Panc1 (cell line): ENCODE results near the gene HCFC1. TPM values are rescaled to one million over a fixed set of nuclear protein-coding genes. Genes with fewer than 3 reads are reported as not detected.

ENCODE experiments used
- ATAC-seq: fragments of 200-7000 bp; cut with Tn5 transposase; 2 replicates; pipeline ENCODE4 v1.9.1; 2020; ENCODE audit warnings: mild to moderate bottlenecking, moderate library complexity
- BruUV-seq: library from RNA; stranded (reverse); fragments of 400-500 nt; replicated peaks from 2 replicates; lab custom pipeline; 2021; lab: Mats Ljungman, UMichigan
- CTCF ChIA-PET: fragments of 300-600 bp; sonication (Branson Sonifier 250); formaldehyde crosslinking; loops from one replicate; lab custom pipeline; 2022; ENCODE audit warnings: antibody characterized with exemption; lab: Charles Lee
- POLR2A ChIA-PET: fragments of 300-600 bp; sonication (Branson Sonifier 250); formaldehyde crosslinking; loops from one replicate; lab custom pipeline; 2022; ENCODE audit warnings: antibody characterized with exemption; lab: Charles Lee
- DNase-seq: peaks from one replicate; pipeline ENCODE4 v3.0.0-alpha.2; 2010; ENCODE audit warnings: low read depth, low spot score
- H3K27ac ChIP-seq: 2 replicates; pipeline ENCODE4 v1.5.1; 2011; ENCODE audit warnings: mild to moderate bottlenecking, low read length, inconsistent platforms
- H3K27me3 ChIP-seq: fragments of 200-500 bp; sonication (Bioruptor generic); 2 replicates; pipeline ENCODE4 v1.6.0; 2014; ENCODE audit warnings: low read length, inconsistent platforms; ENCODE audit not compliant: control insufficient read depth, insufficient read depth
- H3K36me3 ChIP-seq: fragments of 200-500 bp; sonication (Bioruptor generic); 2 replicates; pipeline ENCODE4 v1.5.1; 2014; ENCODE audit warnings: inconsistent platforms, mild to moderate bottlenecking, low read length, moderate library complexity; ENCODE audit not compliant: control insufficient read depth, insufficient read depth
- H3K4me1 ChIP-seq: 2 replicates; pipeline ENCODE4 v1.5.1; 2011; ENCODE audit warnings: inconsistent platforms, mild to moderate bottlenecking, low read length, moderate library complexity; ENCODE audit not compliant: control insufficient read depth, insufficient read depth
- H3K4me3 ChIP-seq, 2 experiments: 2 replicates each; pipeline ENCODE4 v1.5.1; 2011 to 2012; ENCODE audit warnings: low read depth in 2 of 2, low read length in 2 of 2, mild to moderate bottlenecking in 2 of 2, inconsistent platforms in 1 of 2, moderate library complexity in 1 of 2
- H3K9me3 ChIP-seq: fragments of 200-500 bp; sonication (Bioruptor generic); 2 replicates; pipeline ENCODE4 v1.5.1; 2014; ENCODE audit warnings: low read depth, mild to moderate bottlenecking, inconsistent platforms, low read length, moderate library complexity; ENCODE audit not compliant: control insufficient read depth, insufficient read depth
- POLR2AphosphoS5 ChIP-seq: IDR thresholded peaks from 2 replicates; pipeline ENCODE4 v1.6.1; 2012; ENCODE audit warnings: mild to moderate bottlenecking, low read depth, low read length, moderate library complexity
- REST ChIP-seq, 2 experiments: IDR thresholded peaks; 2 replicates each; pipeline ENCODE4 v1.6.1; 2011 to 2012; ENCODE audit warnings: low read depth in 2 of 2, control low read depth in 1 of 2, low read length in 1 of 2, mild to moderate bottlenecking in 1 of 2, moderate library complexity in 1 of 2; ENCODE audit not compliant: insufficient read depth in 1 of 2
- SIN3A ChIP-seq: IDR thresholded peaks from 2 replicates; pipeline ENCODE4 v1.6.1; 2012; ENCODE audit warnings: low read depth, mild to moderate bottlenecking, low read length, moderate library complexity, borderline replicate concordance; ENCODE audit not compliant: insufficient read depth
- TCF7L2 ChIP-seq: IDR thresholded peaks from 2 replicates; pipeline ENCODE4 v1.6.1; 2011; ENCODE audit warnings: mild to moderate bottlenecking, low read depth, low read length, inconsistent platforms
- in situ Hi-C: cut with HindIII; loops from 2 replicates; pipeline ENCODE4 v1.10.0; 2016; ENCODE audit warnings: low sequenced_read_pairs, low pct_unique_long_range_greater_than_20kb
- intact Hi-C: fragments of 100-400 bp; cut with micrococcal nuclease; formaldehyde crosslinking; loops from one replicate; pipeline ENCODE4 v1.10.0; 2022; ENCODE audit not compliant: unreplicated experiment
- total RNA-seq: library from RNA; stranded (reverse); gene quantifications from one replicate; pipeline ENCODE4 v1.2.1, GENCODE V29; 2021; ENCODE audit not compliant: unreplicated experiment

The HCFC1 gene
- total RNA-seq, 1 experiment from 2014 or later: 113 TPM

GRCh38 chrX:153927922-153928760 lies 43.5 kb downstream of the HCFC1 start:
- Histone ChIP-seq H3K4me1 (peaks cover 50% of the 10 kb centered on the region), H3K36me3 (peaks cover 7% of the 10 kb centered on the region), H3K27me3 (no peaks in the 10 kb centered on the region), H3K27ac (peak overlapping the region; percentile 99), H3K9me3 (no peaks in the 10 kb centered on the region), H3K4me3 (peak overlapping the region; percentile 79 to 95)
- DNase-seq: peak; percentile 91
- in situ Hi-C loops (no loop called here), intact Hi-C loops (loop anchor here (10.0 kb wide), 1 partner anchor 163 kb away; the partner anchor contains the start of gene PLXNB3)
- TF ChIP-seq SIN3A: peak; percentile 93; the same call in 1 of the 2 replicates
- peak; percentile 93 for TF ChIP-seq POLR2AphosphoS5
- TF ChIP-seq REST (IDR thresholded peaks at IDR 0.05; ENCODE audit: insufficient read depth in 1 of 2, low read depth in 2 of 2, low read length in 1 of 2): no peak
- POLR2A ChIA-PET: interaction anchor here (0.6 to 1.6 kb wide), 2 partner anchors 8 to 20 kb away, joined by 3 to 5 read pairs; no protein-coding TSS in a partner anchor
- peak; percentile 86 for ATAC-seq
- CTCF ChIA-PET: interaction anchor here (0.6 to 0.9 kb wide), 2 partner anchors 19 to 292 kb away, joined by 5 to 9 read pairs; no protein-coding TSS in a partner anchor
- no TSS peak for BruUV-seq

DNA sequence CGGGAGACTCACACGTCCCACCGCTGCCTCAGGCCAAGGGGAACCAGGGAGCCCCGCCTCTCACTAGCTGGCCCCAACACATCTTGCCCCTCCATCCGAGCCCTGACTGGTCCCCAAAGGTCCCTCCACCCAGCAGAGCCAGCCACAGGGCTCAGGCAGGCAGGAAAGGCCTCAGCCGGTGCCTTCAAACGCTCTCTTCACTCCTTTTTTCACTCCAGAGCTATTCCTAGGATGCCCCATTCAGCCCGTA lies 44.0 kb downstream of the HCFC1 start:
- no peak for DNase-seq
- intact Hi-C loops: loop anchor here (10.0 kb wide), 1 partner anchor 163 kb away; the partner anchor contains the start of gene PLXNB3
- ATAC-seq: peak; percentile 1; the same call in 1 of the 2 replicates
- Histone ChIP-seq H3K4me3 (peak overlapping the region; percentile 79 to 95), H3K27ac (peak overlapping the region; percentile 99), H3K9me3 (no peaks in the 10 kb centered on the region), H3K27me3 (no peaks in the 10 kb centered on the region), H3K36me3 (peaks cover 7% of the 10 kb centered on the region), H3K4me1 (peaks cover 52% of the 10 kb centered on the region)
- peak; percentile 16; the same call in 1 of the 2 replicates for TF ChIP-seq TCF7L2
- peak; percentile 10; the same call in 1 of the 2 replicates for TF ChIP-seq POLR2AphosphoS5
- no peak for TF ChIP-seq SIN3A
- in situ Hi-C loops: no loop called here
- ChIA-PET POLR2A (interaction anchor here (1.6 kb wide), 1 partner anchor 20 kb away, joined by 5 read pairs; no protein-coding TSS in a partner anchor), CTCF (interaction anchor here (0.6 to 5.4 kb wide), 2 partner anchors 19 to 292 kb away, joined by 5 to 45 read pairs; no protein-coding TSS in a partner anchor)
- no TSS peak for BruUV-seq
